Adrenal gland (tissue), 5 donors: ENCODE measurements around the gene JAM3.

Experiments used
- POLR2A ChIP-seq, 2 donors: fragments of 450-650 bp; IDR thresholded peaks; one replicate each; pipeline ENCODE4 v1.6.1; 2017; ENCODE audit warnings: antibody characterized with exemption in 2 of 2, mild to moderate bottlenecking in 2 of 2, moderate library complexity in 1 of 2
- TF ChIP-seq, protein P1 (sequence below), 6 experiments: fragments of 450-650 bp in 4 of 6; fragments of 200-600 bp in 2 of 6; sonication (generic) in 1 of 6; IDR thresholded peaks; 1 replicate in 5 of 6; 2 replicates in 1 of 6; pipeline versions ENCODE4 v1.5.1 to v1.8.0; 2016 to 2021; ENCODE audit warnings: antibody characterized with exemption in 6 of 6, mild to moderate bottlenecking in 2 of 6, moderate library complexity in 1 of 6
- donor health status: DM: no; HTN: no; CAD: no.

DNA sequence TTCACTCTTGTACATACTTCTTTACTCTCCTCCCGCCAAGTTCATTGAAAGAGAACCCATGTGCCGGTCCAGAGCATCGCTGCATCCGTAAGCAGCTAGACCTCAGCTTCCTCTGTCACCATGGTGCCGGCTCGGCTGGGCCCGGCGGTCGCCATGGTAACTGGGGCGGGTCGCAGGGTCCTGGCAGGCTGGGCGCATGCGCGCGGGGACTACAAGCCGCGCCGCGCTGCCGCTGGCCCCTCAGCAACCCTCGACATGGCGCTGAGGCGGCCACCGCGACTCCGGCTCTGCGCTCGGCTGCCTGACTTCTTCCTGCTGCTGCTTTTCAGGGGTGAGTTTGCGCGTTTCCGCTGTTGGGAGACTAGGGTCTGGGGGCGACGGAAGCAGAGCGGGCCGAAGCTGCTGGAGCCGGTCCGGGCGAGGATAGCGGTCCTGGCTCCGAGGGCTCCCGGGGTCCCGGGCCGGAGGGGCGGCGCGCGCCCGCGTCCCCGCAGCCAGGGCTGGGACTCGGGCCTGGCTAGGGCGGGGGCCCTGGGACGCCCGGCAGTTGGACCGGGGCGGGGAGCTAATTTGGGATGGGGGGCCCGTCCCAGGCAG is at the start of gene JAM3:
- peak; percentile 73 to 91 for TF ChIP-seq POLR2A (IDR thresholded peaks at IDR 0.05)
- TF ChIP-seq, protein P1, sequence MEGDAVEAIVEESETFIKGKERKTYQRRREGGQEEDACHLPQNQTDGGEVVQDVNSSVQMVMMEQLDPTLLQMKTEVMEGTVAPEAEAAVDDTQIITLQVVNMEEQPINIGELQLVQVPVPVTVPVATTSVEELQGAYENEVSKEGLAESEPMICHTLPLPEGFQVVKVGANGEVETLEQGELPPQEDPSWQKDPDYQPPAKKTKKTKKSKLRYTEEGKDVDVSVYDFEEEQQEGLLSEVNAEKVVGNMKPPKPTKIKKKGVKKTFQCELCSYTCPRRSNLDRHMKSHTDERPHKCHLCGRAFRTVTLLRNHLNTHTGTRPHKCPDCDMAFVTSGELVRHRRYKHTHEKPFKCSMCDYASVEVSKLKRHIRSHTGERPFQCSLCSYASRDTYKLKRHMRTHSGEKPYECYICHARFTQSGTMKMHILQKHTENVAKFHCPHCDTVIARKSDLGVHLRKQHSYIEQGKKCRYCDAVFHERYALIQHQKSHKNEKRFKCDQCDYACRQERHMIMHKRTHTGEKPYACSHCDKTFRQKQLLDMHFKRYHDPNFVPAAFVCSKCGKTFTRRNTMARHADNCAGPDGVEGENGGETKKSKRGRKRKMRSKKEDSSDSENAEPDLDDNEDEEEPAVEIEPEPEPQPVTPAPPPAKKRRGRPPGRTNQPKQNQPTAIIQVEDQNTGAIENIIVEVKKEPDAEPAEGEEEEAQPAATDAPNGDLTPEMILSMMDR (IDR thresholded peaks at IDR 0.05) = no peak
